HUES6 (cell line): ENCODE data around the gene KLHL14.

Experiments used
- H3K27ac ChIP-seq: 2 replicates; pipeline ENCODE4 v1.7.0; 2013; ENCODE audit warnings: low read depth, mild to moderate bottlenecking, low read length, inconsistent platforms
- H3K27me3 ChIP-seq: 2 replicates; pipeline ENCODE4 v1.6.1; 2013; ENCODE audit warnings: low read length; ENCODE audit not compliant: control insufficient read depth, insufficient read depth
- H3K36me3 ChIP-seq: 2 replicates; pipeline ENCODE4 v1.6.1; 2013; ENCODE audit warnings: low read length; ENCODE audit not compliant: control insufficient read depth, insufficient read depth
- H3K4me1 ChIP-seq: 2 replicates; pipeline ENCODE4 v1.6.1; 2013; ENCODE audit warnings: low read length; ENCODE audit not compliant: control insufficient read depth, insufficient read depth
- H3K4me3 ChIP-seq: 2 replicates; pipeline ENCODE4 v1.5.1; 2013; ENCODE audit warnings: low read depth, low read length
- H3K9ac ChIP-seq: one replicate; pipeline ENCODE4 v1.6.1; 2013; ENCODE audit warnings: mild to moderate bottlenecking, low read length
- H3K9me3 ChIP-seq: 2 replicates; pipeline ENCODE4 v1.6.1; 2013; ENCODE audit warnings: low read depth, low read length; ENCODE audit not compliant: control insufficient read depth, insufficient read depth

Gene KLHL14

GRCh38 chr18:32637226-32637625 is 135.6 kb downstream of the KLHL14 start:
- Histone ChIP-seq H3K4me1 (no peaks in the 10 kb centered on the region), H3K27ac (no peak overlapping the region), H3K36me3 (no peaks in the 10 kb centered on the region)

GRCh38 chr18:32634876-32635431 is 137.9 kb downstream of the KLHL14 start:
- Histone ChIP-seq H3K36me3 (no peaks in the 10 kb centered on the region), H3K4me3 (no peak overlapping the region), H3K27me3 (no peaks in the 10 kb centered on the region), H3K9me3 (no peaks in the 10 kb centered on the region), H3K4me1 (no peaks in the 10 kb centered on the region), H3K9ac (no peak overlapping the region), H3K27ac (no peak overlapping the region)

More at GRCh38 chr18:32637226-32637625, 135.6 kb downstream of the KLHL14 start:
- Histone ChIP-seq H3K9ac (no peak overlapping the region), H3K27me3 (no peaks in the 10 kb centered on the region), H3K4me3 (no peak overlapping the region), H3K9me3 (no peaks in the 10 kb centered on the region)

DNA sequence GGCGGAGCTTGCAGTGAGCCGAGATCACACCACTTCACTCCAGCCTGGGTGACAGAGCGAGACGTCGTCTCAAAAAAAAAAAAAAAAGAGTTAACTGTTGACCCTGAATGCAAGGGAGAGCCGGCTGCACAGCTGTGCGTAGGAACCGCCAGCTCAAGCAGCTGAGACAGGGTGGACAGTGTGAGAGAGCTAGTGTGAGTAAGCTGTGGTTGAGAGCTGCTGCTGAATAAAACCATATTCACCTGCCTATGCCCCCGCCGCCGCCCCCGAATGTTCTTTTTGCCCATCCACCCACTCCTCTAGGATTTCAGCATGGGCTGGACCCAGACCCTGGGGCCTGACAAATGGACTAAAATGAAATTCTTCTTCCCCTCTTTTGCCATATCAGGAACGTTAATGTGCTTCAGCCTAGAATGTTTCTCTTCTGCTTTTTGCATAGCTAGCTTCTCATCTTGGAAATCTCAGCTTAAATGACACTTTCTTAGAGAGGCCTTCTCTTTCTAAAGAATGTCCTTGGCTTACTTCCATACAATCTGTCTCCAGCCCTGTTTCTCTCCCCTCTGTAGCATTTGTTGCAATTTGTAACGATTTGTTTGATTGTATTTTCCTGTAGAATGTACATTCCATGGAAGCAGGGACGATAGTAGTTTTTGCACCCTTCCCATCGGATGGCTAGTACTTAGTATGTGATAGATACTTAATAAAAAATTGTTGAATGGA is 142.7 kb downstream of the KLHL14 start:
- no peak overlapping the region for H3K4me3 ChIP-seq
- no peak overlapping the region for H3K27ac ChIP-seq
- no peaks in the 10 kb centered on the region for H3K36me3 ChIP-seq
- no peaks in the 10 kb centered on the region for H3K4me1 ChIP-seq
- no peaks in the 10 kb centered on the region for H3K27me3 ChIP-seq
- H3K9me3 ChIP-seq, result no peaks in the 10 kb centered on the region
- no peak overlapping the region for H3K9ac ChIP-seq

DNA sequence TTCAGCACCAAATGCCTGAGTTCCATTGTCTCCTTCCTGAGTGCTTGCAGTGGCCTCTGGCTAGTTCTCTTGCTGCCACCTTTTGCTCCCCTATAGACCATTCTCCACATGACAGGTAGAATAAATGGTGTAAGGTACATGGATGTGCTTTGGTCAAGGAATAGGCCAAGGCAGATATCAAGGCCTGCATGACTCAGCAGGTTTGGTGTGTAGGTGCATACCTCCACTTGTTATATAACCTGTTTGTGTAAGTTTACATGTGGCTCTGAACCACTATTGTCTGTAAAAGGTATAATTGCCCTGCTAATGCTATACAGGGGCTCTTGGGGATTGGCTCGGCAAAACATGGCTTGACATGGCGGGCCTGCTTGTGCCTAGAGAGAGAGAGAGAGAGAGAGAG is 143.5 kb downstream of the KLHL14 start:
- no peaks in the 10 kb centered on the region for H3K27me3 ChIP-seq
- no peak overlapping the region for H3K27ac ChIP-seq
- no peaks in the 10 kb centered on the region for H3K9me3 ChIP-seq
- no peak overlapping the region for H3K9ac ChIP-seq
- no peaks in the 10 kb centered on the region for H3K4me1 ChIP-seq
- no peak overlapping the region for H3K4me3 ChIP-seq
- no peaks in the 10 kb centered on the region for H3K36me3 ChIP-seq

- Histone ChIP-seq H3K9ac (no peak overlapping the region), H3K4me3 (no peak overlapping the region), H3K27me3 (no peaks in the 10 kb centered on the region), H3K27ac (no peak overlapping the region), H3K36me3 (no peaks in the 10 kb centered on the region), H3K9me3 (no peaks in the 10 kb centered on the region), H3K4me1 (no peaks in the 10 kb centered on the region)
Observed at GRCh38 chr18:32624182-32624723, 148.6 kb downstream of the KLHL14 start.

GRCh38 chr18:32623563-32623962 is 149.3 kb downstream of the KLHL14 start:
- Histone ChIP-seq H3K4me1 (peaks cover 3% of the 10 kb centered on the region; the same call in 1 of the 2 replicates), H3K9me3 (no peaks in the 10 kb centered on the region), H3K9ac (no peak overlapping the region), H3K27me3 (no peaks in the 10 kb centered on the region), H3K4me3 (no peak overlapping the region), H3K27ac (no peak overlapping the region), H3K36me3 (no peaks in the 10 kb centered on the region)
